H1 (cell line): ENCODE data around the gene SERGEF. TPM values are rescaled to one million over a fixed set of nuclear protein-coding genes. Genes with fewer than 3 reads are reported as not detected.

Source experiments
- CTCF ChIA-PET: fragments of 300-600 bp; sonication (Branson Sonifier 250); formaldehyde crosslinking; loops from one replicate; lab custom pipeline; 2021; ENCODE audit not compliant: partially characterized antibody; lab: Charles Lee
- POLR2A ChIA-PET: fragments of 300-600 bp; sonication (Branson Sonifier 250); formaldehyde crosslinking; loops from one replicate; lab custom pipeline; 2021; ENCODE audit warnings: inconsistent platforms; ENCODE audit not compliant: partially characterized antibody; lab: Charles Lee
- DNase-seq, 2 experiments: peaks; one replicate each; pipeline versions ENCODE4 v3.0.0 to v3.0.0-alpha.2; 2010 to 2022; ENCODE audit warnings: low spot score in 2 of 2, low read depth in 1 of 2, mixed read lengths in 1 of 2
- FAIRE-seq: peaks from 2 replicates; lab custom pipeline; 2011; peaks lifted over from hg19 to GRCh38; lab: Jason Lieb, UNC
- H2AFZ ChIP-seq: 2 replicates; pipeline ENCODE4 v1.8.1; 2012; ENCODE audit warnings: low read length, inconsistent platforms
- H2AK5ac ChIP-seq: 2 replicates; pipeline ENCODE4 v1.6.1; 2013; ENCODE audit warnings: low read depth, low read length
- H2BK120ac ChIP-seq: replicated peaks from 2 replicates; pipeline ENCODE3; 2013; ENCODE audit warnings: low read depth, low read length, inconsistent platforms
- H2BK12ac ChIP-seq: 2 replicates; pipeline ENCODE4 v1.6.1; 2013; ENCODE audit warnings: low read depth, low read length
- H2BK15ac ChIP-seq: 2 replicates; pipeline ENCODE4 v1.6.1; 2013; ENCODE audit warnings: low read length
- H2BK20ac ChIP-seq: 2 replicates; pipeline ENCODE4 v1.6.1; 2013; ENCODE audit warnings: low read length
- H2BK5ac ChIP-seq: 2 replicates; pipeline ENCODE4 v1.6.1; 2013; ENCODE audit warnings: low read depth, low read length
- H3K14ac ChIP-seq: 2 replicates; pipeline ENCODE4 v1.6.1; 2013; ENCODE audit warnings: inconsistent platforms; ENCODE audit not compliant: insufficient read length
- H3K18ac ChIP-seq: 2 replicates; pipeline ENCODE4 v1.6.1; 2013; ENCODE audit warnings: low read length; ENCODE audit errors: extremely low read depth
- H3K23ac ChIP-seq: 2 replicates; pipeline ENCODE4 v1.6.1; 2013; ENCODE audit warnings: inconsistent platforms; ENCODE audit not compliant: insufficient read length
- H3K23me2 ChIP-seq: 2 replicates; pipeline ENCODE4 v1.6.1; 2013; ENCODE audit warnings: low read depth, low read length
- H3K27ac ChIP-seq: 2 replicates; pipeline ENCODE4 v1.6.1; 2011; ENCODE audit warnings: low read depth, low read length, inconsistent platforms
- H3K27me3 ChIP-seq, 4 experiments: replicated peaks in 1 of 4; 1 replicate in 1 of 4; 2 replicates in 3 of 4; pipeline versions ENCODE4 v1.6.1 to v1.8.1; 2011 to 2013; ENCODE audit warnings: low read length in 3 of 4, mild to moderate bottlenecking in 3 of 4, inconsistent platforms in 2 of 4, mixed read lengths in 2 of 4, moderate library complexity in 1 of 4; ENCODE audit not compliant: control insufficient read depth in 3 of 4, insufficient read depth in 3 of 4; ENCODE audit errors: extremely low read depth in 1 of 4
- H3K36me3 ChIP-seq, 4 experiments: 2 replicates each; pipeline versions ENCODE4 v1.6.1 to v1.8.1; 2011 to 2013; ENCODE audit warnings: mild to moderate bottlenecking in 4 of 4, low read length in 3 of 4, moderate library complexity in 2 of 4, control low read depth in 1 of 4, inconsistent platforms in 1 of 4; ENCODE audit not compliant: insufficient read depth in 4 of 4, control insufficient read depth in 2 of 4
- H3K4ac ChIP-seq: replicated peaks from 2 replicates; pipeline ENCODE3; 2013; ENCODE audit warnings: low read length, low read depth, mixed read lengths, inconsistent platforms; ENCODE audit not compliant: insufficient read length
- H3K4me1 ChIP-seq, 4 experiments: replicated peaks in 1 of 4; 1 replicate in 1 of 4; 2 replicates in 3 of 4; pipeline versions ENCODE4 v1.6.1 to v1.8.1; 2011 to 2013; ENCODE audit warnings: low read length in 3 of 4, inconsistent platforms in 2 of 4, mixed read lengths in 1 of 4; ENCODE audit not compliant: insufficient read depth in 4 of 4, control insufficient read depth in 3 of 4
- H3K4me2 ChIP-seq, 2 experiments: 2 replicates each; pipeline versions ENCODE4 v1.6.1 to v1.8.1; 2011 to 2013; ENCODE audit warnings: low read depth in 2 of 2, low read length in 2 of 2, control low read depth in 1 of 2, inconsistent platforms in 1 of 2, mild to moderate bottlenecking in 1 of 2; ENCODE audit not compliant: insufficient read depth in 1 of 2
- H3K4me3 ChIP-seq, 4 experiments: fragments of 200-600, 300-600 bp in 1 of 4; sonication (generic), shearing (Covaris generic), sonication (Bioruptor Twin) in 1 of 4; 2 replicates each; pipeline versions ENCODE4 v1.5.1 to v1.8.1; 2011 to 2016; ENCODE audit warnings: low read length in 4 of 4, low read depth in 3 of 4, control low read depth in 2 of 4, inconsistent platforms in 2 of 4, mild to moderate bottlenecking in 2 of 4, mixed read lengths in 1 of 4, moderate library complexity in 1 of 4; ENCODE audit not compliant: insufficient read depth in 2 of 4; ENCODE audit errors: extremely low read depth in 1 of 4
- H3K56ac ChIP-seq: replicated peaks from 2 replicates; pipeline ENCODE3; 2013; ENCODE audit warnings: low read depth, mild to moderate bottlenecking, mixed read lengths, low read length, inconsistent platforms; ENCODE audit not compliant: insufficient read length
- H3K79me1 ChIP-seq: 2 replicates; pipeline ENCODE4 v1.6.1; 2013; ENCODE audit warnings: low read depth, low read length, control low read depth
- H3K79me2 ChIP-seq, 2 experiments: 2 replicates each; pipeline versions ENCODE4 v1.6.1 to v1.8.1; 2012 to 2013; ENCODE audit warnings: low read length in 2 of 2, mild to moderate bottlenecking in 2 of 2, inconsistent platforms in 1 of 2; ENCODE audit not compliant: insufficient read depth in 2 of 2, control insufficient read depth in 1 of 2
- H3K9ac ChIP-seq, 4 experiments: replicated peaks in 1 of 4; 1 replicate in 1 of 4; 2 replicates in 3 of 4; pipeline versions ENCODE4 v1.6.1 to v1.8.1; 2011 to 2013; ENCODE audit warnings: low read depth in 3 of 4, low read length in 3 of 4, control low read depth in 2 of 4, mild to moderate bottlenecking in 2 of 4, moderate library complexity in 2 of 4, inconsistent platforms in 1 of 4; ENCODE audit errors: extremely low read depth in 1 of 4
- H3K9me3 ChIP-seq, 2 experiments: 2 replicates each; pipeline versions ENCODE4 v1.6.1 to v1.8.1; 2012 to 2013; ENCODE audit warnings: mild to moderate bottlenecking in 2 of 2, moderate library complexity in 2 of 2, control low read depth in 1 of 2, inconsistent platforms in 1 of 2, low read depth in 1 of 2, low read length in 1 of 2, mixed read lengths in 1 of 2; ENCODE audit not compliant: insufficient read depth in 2 of 2
- H4K20me1 ChIP-seq, 2 experiments: replicated peaks in 1 of 2; 2 replicates each; pipeline versions ENCODE3 to v1.8.1; 2011 to 2013; ENCODE audit warnings: inconsistent platforms in 2 of 2, low read length in 2 of 2, mild to moderate bottlenecking in 1 of 2; ENCODE audit not compliant: insufficient read depth in 2 of 2, control insufficient read depth in 1 of 2
- H4K5ac ChIP-seq: 2 replicates; pipeline ENCODE4 v1.6.1; 2013; ENCODE audit warnings: low read length, low read depth, mixed read lengths, inconsistent platforms; ENCODE audit not compliant: insufficient read length
- H4K8ac ChIP-seq: 2 replicates; pipeline ENCODE4 v1.8.0; 2013; ENCODE audit warnings: mild to moderate bottlenecking, moderate library complexity, low read length, inconsistent platforms; ENCODE audit not compliant: insufficient read depth; ENCODE audit errors: extremely low read depth
- H4K91ac ChIP-seq: replicated peaks from 2 replicates; pipeline ENCODE3; 2013; ENCODE audit warnings: low read length, mixed read lengths, inconsistent platforms; ENCODE audit not compliant: insufficient read length
- CHD1 ChIP-seq: IDR thresholded peaks from 2 replicates; pipeline ENCODE4 v1.6.1; 2012; ENCODE audit warnings: low read depth, low read length, improper control_type of control experiment
- CREB1 ChIP-seq: IDR thresholded peaks from 2 replicates; pipeline ENCODE4 v1.6.1; 2012; ENCODE audit warnings: inconsistent platforms
- GABPA ChIP-seq: IDR thresholded peaks from 2 replicates; pipeline ENCODE4 v1.6.1; 2011; ENCODE audit warnings: mild to moderate bottlenecking, low read length, moderate library complexity, borderline replicate concordance; ENCODE audit not compliant: insufficient read depth
- GTF2F1 ChIP-seq: IDR thresholded peaks from 2 replicates; pipeline ENCODE4 v1.6.1; 2012; ENCODE audit warnings: low read depth, low read length, improper control_type of control experiment, borderline replicate concordance
- JUND ChIP-seq: IDR thresholded peaks from 2 replicates; pipeline ENCODE4 v1.6.1; 2011; ENCODE audit warnings: mild to moderate bottlenecking, improper control_type of control experiment, low read length
- POLR2AphosphoS5 ChIP-seq: IDR thresholded peaks from 2 replicates; pipeline ENCODE4 v1.6.1; 2011; ENCODE audit warnings: low read depth, low read length
- POU5F1 ChIP-seq: IDR thresholded peaks from 2 replicates; pipeline ENCODE4 v1.6.1; 2011; ENCODE audit warnings: low read depth, mild to moderate bottlenecking, low read length, moderate library complexity
- RFX5 ChIP-seq: IDR thresholded peaks from 2 replicates; pipeline ENCODE4 v1.6.1; 2011; ENCODE audit warnings: low read depth, low read length, improper control_type of control experiment, borderline replicate concordance
- SAP30 ChIP-seq: fragments of 300-600 bp; sonication (generic); IDR thresholded peaks from 2 replicates; pipeline ENCODE4 v1.7.1; 2012; ENCODE audit warnings: low read length, moderate library complexity, mild to moderate bottlenecking, inconsistent platforms; ENCODE audit not compliant: insufficient read depth, insufficient replicate concordance
- SP4 ChIP-seq: IDR thresholded peaks from 2 replicates; pipeline ENCODE4 v1.6.1; 2012; ENCODE audit warnings: low read length, inconsistent platforms
- TEAD4 ChIP-seq: IDR thresholded peaks from 2 replicates; pipeline ENCODE4 v1.6.1; 2012; ENCODE audit warnings: low read depth, low read length, inconsistent platforms, mixed read lengths
- YY1 ChIP-seq: IDR thresholded peaks from 2 replicates; pipeline ENCODE4 v1.6.1; 2011; ENCODE audit warnings: low read depth, mild to moderate bottlenecking, low read length
- WGBS, 2 experiments: shearing (Covaris generic) in 1 of 2; methylation state at CpG; one replicate each; pipeline versions ENCODE4 v1.1.6 to v1.1.7; 2013 to 2015; ENCODE audit warnings: low lambda C conversion rate in 2 of 2, mixed read lengths in 2 of 2, inconsistent platforms in 1 of 2, low coverage in 1 of 2, missing lambda C conversion rate in 1 of 2; ENCODE audit not compliant: insufficient replicate concordance in 2 of 2, insufficient coverage in 1 of 2, insufficient read length in 1 of 2; ENCODE audit errors: extremely low coverage in 1 of 2, missing lambda C conversion rate in 1 of 2; 5-methylcytosine and 5-hydroxymethylcytosine counted together
- polyA plus RNA-seq, 7 experiments: library from polyadenylated mRNA; depleted of rRNA in 3 of 7; stranded (reverse) in 5 of 7; unstranded in 2 of 7; fragments of >200 nt in 5 of 7; fragments of 200-250 nt in 2 of 7; gene quantifications; 1 replicate in 5 of 7; 2 replicates in 1 of 7; 4 replicates in 1 of 7; pipeline versions ENCODE4 v1.2.1 to v1.2.3, GENCODE V29; 2011 to 2013; ENCODE audit warnings: missing spikeins in 2 of 7, mixed read lengths in 2 of 7
- total RNA-seq: library from RNA; stranded (reverse); fragmentation: NEBNext Ultra II Directional; extraction: Animal tissue kit (Norgen Biotek cat#: 25700); gene quantifications from 2 replicates; pipeline ENCODE4 v1.2.1, GENCODE V29; 2021

Gene SERGEF
- total and polyA plus RNA-seq, 2 of the 8 experiments (the other 6 are each of a cell fraction or from before 2014, with no cell fraction given), result 16.6 to 28.8 TPM

DNA sequence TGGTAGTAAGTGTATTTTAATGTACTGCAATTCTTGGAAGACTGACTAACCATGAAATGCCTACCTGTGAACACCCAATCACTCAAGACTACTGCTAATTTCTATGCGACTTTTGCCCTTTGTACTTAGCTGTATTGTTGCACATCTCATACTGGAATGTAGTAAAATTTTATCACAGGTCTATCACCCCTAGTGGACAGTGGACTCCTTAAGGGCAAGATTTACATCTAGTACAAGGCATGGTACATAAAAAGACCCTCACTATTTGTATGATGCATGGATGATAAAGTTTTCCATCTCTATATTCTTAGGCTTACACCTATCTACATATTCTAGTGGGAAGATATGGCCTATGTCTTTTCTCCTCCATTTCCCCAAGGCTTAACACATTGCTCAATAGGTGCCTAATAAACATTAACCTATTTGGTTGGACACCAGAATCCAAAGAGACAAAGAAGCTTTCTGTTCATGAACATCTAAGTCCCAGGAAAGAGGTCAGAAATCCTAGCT lies 26.1 kb downstream of the SERGEF start:
- H2BK15ac ChIP-seq, result no peak overlapping the region
- H3K23me2 ChIP-seq, result no peaks in the 10 kb centered on the region
- H3K27ac ChIP-seq, result no peak overlapping the region
- ChIA-PET CTCF (interaction anchor here (0.8 to 4.6 kb wide), 11 partner anchors 9 to 256 kb away, joined by 3 to 37 read pairs (median 3); no protein-coding TSS in a partner anchor), POLR2A (interaction anchor here (0.9 kb wide), 1 partner anchor 15 kb away, joined by 3 read pairs; no protein-coding TSS in a partner anchor)
- H2AK5ac ChIP-seq, result no peak overlapping the region
- H3K36me3 ChIP-seq, result peaks cover 2 to 7% (median 3%) of the 10 kb centered on the region in 4 experiments
- H3K18ac ChIP-seq, result no peak overlapping the region
- H3K4me2 ChIP-seq, result no peak overlapping the region
- no peak overlapping the region for H3K14ac ChIP-seq
- no peak overlapping the region for H2BK120ac ChIP-seq
- H3K79me1 ChIP-seq, result no peaks in the 10 kb centered on the region
- H2BK5ac ChIP-seq, result no peak overlapping the region
- no peak overlapping the region for H3K4ac ChIP-seq
- H3K9ac ChIP-seq, result no peak overlapping the region
- H2BK20ac ChIP-seq, result no peak overlapping the region
- H3K27me3 ChIP-seq, result no peaks in the 10 kb centered on the region
- DNase-seq (no peak), FAIRE-seq (no peak)
- no peak overlapping the region for H3K4me3 ChIP-seq
- 96% methylated on average over 1 of the region's 1 CpG; no CpG with 5 or more reads in 1 of the 2 experiments for WGBS, 2 experiments
- no peak overlapping the region for H2AFZ ChIP-seq
- H3K4me1 ChIP-seq, result no peaks in the 10 kb centered on the region
- no peaks in the 10 kb centered on the region for H3K79me2 ChIP-seq
- H2BK12ac ChIP-seq, result no peak overlapping the region
- no peak overlapping the region for H4K91ac ChIP-seq
- no peak overlapping the region for H4K8ac ChIP-seq
- no peak for TF ChIP-seq GTF2F1
- no peak for TF ChIP-seq GABPA
- TF ChIP-seq CHD1, result no peak
- TF ChIP-seq POU5F1, result no peak
- no peak for TF ChIP-seq TEAD4
- no peak for TF ChIP-seq SAP30
- TF ChIP-seq RFX5, result no peak
- no peak for TF ChIP-seq POLR2AphosphoS5
- TF ChIP-seq JUND, result no peak
- no peak for TF ChIP-seq CREB1
- TF ChIP-seq YY1, result no peak
- no peak for TF ChIP-seq SP4
- peaks cover 2 to 3% of the 10 kb centered on the region in 2 experiments for H4K20me1 ChIP-seq
- no peaks in the 10 kb centered on the region for H3K9me3 ChIP-seq
- no peak overlapping the region for H4K5ac ChIP-seq
- H3K56ac ChIP-seq, result no peak overlapping the region
- no peak overlapping the region for H3K23ac ChIP-seq
